NCI-H2081 treated with DMSO at 0.1 percent for 48 hours (cell line): ENCODE data around the gene PTPRB.
"Not testable (repeated sequence)": the region's sequence is repeated elsewhere in the genome, so short reads cannot be mapped to it uniquely, and the experiment has no call there.

ENCODE experiments used
- DNase-seq: peaks from one replicate; lab custom pipeline; 2025; lab: John Stamatoyannopoulos, UW

Gene PTPRB

GRCh38 chr12:70540996-70541395 lies 96.2 kb downstream of the PTPRB start:
- DNase-seq = no peak

- no peak for DNase-seq
Measured at GRCh38 chr12:70536650-70537049, 100.6 kb downstream of the PTPRB start.

GRCh38 chr12:70535896-70536374 lies 101.3 kb downstream of the PTPRB start:
- DNase-seq = no peak

GRCh38 chr12:70534466-70534865 lies 102.8 kb downstream of the PTPRB start:
- no peak for DNase-seq

- DNase-seq = no peak
Measured at GRCh38 chr12:70529647-70530046, 107.6 kb downstream of the PTPRB start.

- no peak for DNase-seq
Measured at GRCh38 chr12:70520847-70521246, 116.4 kb downstream of the PTPRB start.

- no peak for DNase-seq
Measured at GRCh38 chr12:70513426-70513825, 123.8 kb downstream of the PTPRB start.

- no peak for DNase-seq
Measured at GRCh38 chr12:70508178-70508577, 129.1 kb downstream of the PTPRB start.

- DNase-seq = no peak
Measured at GRCh38 chr12:70507442-70507841, 129.8 kb downstream of the PTPRB start.

- no peak for DNase-seq
Measured at GRCh38 chr12:70497508-70497907, 139.7 kb downstream of the PTPRB start.

GRCh38 chr12:70492904-70493303 lies 144.3 kb downstream of the PTPRB start:
- not testable (repeated sequence) for DNase-seq

- DNase-seq = not testable (repeated sequence)
Measured at GRCh38 chr12:70490928-70491327, 146.3 kb downstream of the PTPRB start.

- no peak for DNase-seq
Measured at GRCh38 chr12:70487440-70487839, 149.8 kb downstream of the PTPRB start.

- no peak for DNase-seq
Measured at GRCh38 chr12:70486588-70486987, 150.6 kb downstream of the PTPRB start.

- no peak for DNase-seq
Measured at GRCh38 chr12:70485704-70486103, 151.5 kb downstream of the PTPRB start.

GRCh38 chr12:70484464-70484863 lies 152.8 kb downstream of the PTPRB start:
- DNase-seq = no peak

GRCh38 chr12:70482764-70483163 lies 154.5 kb downstream of the PTPRB start:
- no peak for DNase-seq

GRCh38 chr12:70469221-70469820 lies 167.9 kb downstream of the PTPRB start:
- no peak for DNase-seq

GRCh38 chr12:70468741-70469140 lies 168.5 kb downstream of the PTPRB start:
- no peak for DNase-seq

- DNase-seq = no peak
Measured at GRCh38 chr12:70467918-70468733, 169.1 kb downstream of the PTPRB start.

- no peak for DNase-seq
Measured at GRCh38 chr12:70467476-70467875, 169.8 kb downstream of the PTPRB start.

- no peak for DNase-seq
Measured at GRCh38 chr12:70466753-70467152, 170.5 kb downstream of the PTPRB start.
